BLaER1 treated with 17β-estradiol and CSF1 and Interleukin-3, amounts not matched to agents 10 nM and 100 nM (cell line): ENCODE results near the gene PPP1R11.

Source experiments
- H3K27ac ChIP-seq, 11 experiments: shearing (Covaris generic); formaldehyde crosslinking; 2 replicates each; pipeline ENCODE4 v1.8.1; 2022
- H3K27me3 ChIP-seq, 11 experiments: shearing (Covaris generic); formaldehyde crosslinking; 2 replicates each; pipeline ENCODE4 v1.8.1; 2022
- H3K36me3 ChIP-seq, 11 experiments: shearing (Covaris generic); formaldehyde crosslinking; 2 replicates each; pipeline ENCODE4 v1.8.1; 2022
- H3K4me1 ChIP-seq, 10 experiments: shearing (Covaris generic); formaldehyde crosslinking; 2 replicates each; pipeline ENCODE4 v1.8.1; 2022
- H3K4me2 ChIP-seq, 11 experiments: shearing (Covaris generic); formaldehyde crosslinking; 2 replicates each; pipeline ENCODE4 v1.8.1; 2022
- H3K4me3 ChIP-seq, 10 experiments: shearing (Covaris generic); formaldehyde crosslinking; 2 replicates each; pipeline ENCODE4 v1.8.1; 2022
- H3K9ac ChIP-seq, 11 experiments: shearing (Covaris generic); formaldehyde crosslinking; 2 replicates each; pipeline ENCODE4 v1.8.1; 2022
- H3K9me3 ChIP-seq, 11 experiments: shearing (Covaris generic); formaldehyde crosslinking; replicated peaks in 1 of 11; 2 replicates each; pipeline ENCODE4 v1.8.1; 2022
- H4K20me1 ChIP-seq, 11 experiments: shearing (Covaris generic); formaldehyde crosslinking; 2 replicates each; pipeline ENCODE4 v1.8.1; 2022
- Cebpa-rat ChIP-seq, 11 experiments: shearing (Covaris generic); IDR thresholded peaks; 2 replicates each; pipeline ENCODE4 v1.8.1; 2022

The PPP1R11 gene

DNA sequence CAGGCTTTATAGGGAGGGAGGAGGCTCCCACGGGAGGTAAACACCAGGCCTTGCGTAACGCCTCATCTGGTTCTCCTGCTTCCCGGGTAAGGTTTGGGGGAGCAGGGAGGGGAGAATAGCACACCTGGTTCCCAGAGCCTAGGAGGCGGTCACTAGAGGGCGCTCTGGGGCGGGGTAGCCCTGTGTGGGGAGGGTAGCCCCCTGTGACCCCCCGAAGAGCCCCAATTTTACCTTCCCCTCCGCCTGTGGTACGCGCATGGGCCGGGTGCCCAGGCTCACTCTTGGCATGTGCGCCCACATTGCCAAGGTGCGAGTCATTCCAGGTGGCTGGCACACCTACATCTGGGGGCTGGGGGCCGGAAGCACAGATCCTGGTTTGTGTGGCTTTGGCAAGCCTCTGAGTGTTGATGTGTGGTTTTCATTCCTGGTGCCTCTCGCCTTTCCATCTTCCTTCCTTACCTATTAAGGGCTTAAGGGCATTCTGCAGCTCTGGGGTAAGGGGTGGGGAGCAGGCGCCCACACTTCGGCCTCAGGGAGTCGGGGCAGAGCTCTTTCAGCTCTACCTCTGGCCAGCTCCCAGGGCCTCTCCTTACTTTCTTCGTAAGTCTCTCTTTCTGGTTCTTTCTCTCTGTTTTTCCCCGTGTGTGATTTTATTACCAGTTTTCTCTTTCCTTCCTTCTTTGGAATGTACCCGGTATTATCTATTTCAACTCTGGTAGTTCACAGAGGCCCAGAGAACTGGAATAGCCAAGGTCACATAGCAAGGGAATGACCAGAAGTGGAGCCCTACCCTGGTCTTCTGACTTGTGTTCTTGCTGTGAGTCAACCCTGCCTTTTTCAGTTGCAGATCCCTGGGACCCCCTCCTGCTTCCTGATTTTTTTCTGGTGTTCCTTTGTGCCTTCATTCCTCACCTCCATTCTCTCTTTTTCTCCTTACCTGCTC is 9.1 kb downstream of the PPP1R11 start:
- Histone ChIP-seq H3K4me2 (peak overlapping the region; percentile 61 to 92 (median 84); a peak in 21 of 22 replicates), H3K36me3 (peaks cover 0 to 20% (median 3%) of the 10 kb centered on the region in 11 experiments; a peak in 12 of 22 replicates), H3K9me3 (no peaks in the 10 kb centered on the region), H3K27ac (no peak overlapping the region), H3K4me1 (peaks cover 27 to 40% (median 35%) of the 10 kb centered on the region in 10 experiments), H3K4me3 (peak overlapping the region in 4 of 10 experiments; percentile 44 to 49 (median 46); a peak in 5 of 20 replicates), H4K20me1 (peaks cover 4 to 49% (median 22%) of the 10 kb centered on the region in 11 experiments; a peak in 15 of 22 replicates), H3K9ac (peak overlapping the region in 1 of 11 experiments; percentile 16; a peak in 3 of 22 replicates), H3K27me3 (peaks cover 71 to 87% (median 81%) of the 10 kb centered on the region in 11 experiments)
- peak in 1 of 11 experiments; percentile 22; a peak in 1 of 22 replicates for TF ChIP-seq Cebpa-rat (IDR thresholded peaks at IDR 0.05)

DNA sequence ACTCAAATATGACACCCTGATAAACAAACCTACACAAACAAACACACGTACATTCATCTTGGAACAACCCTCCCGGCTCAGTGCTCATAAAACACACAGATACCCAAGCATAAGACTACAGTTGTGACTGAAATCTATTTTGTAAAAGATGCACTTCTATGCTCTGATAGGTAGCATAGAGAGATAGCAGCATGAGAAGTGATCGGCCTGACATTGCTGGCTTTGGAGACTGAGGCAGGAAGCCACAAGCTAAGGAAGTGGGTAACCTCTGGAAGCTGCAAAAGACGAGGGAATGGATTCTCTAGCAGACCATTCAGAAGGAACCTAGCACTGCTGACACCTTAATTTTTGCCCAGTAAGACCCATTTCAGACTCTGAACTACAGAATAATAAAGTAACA is 10.2 kb downstream of the PPP1R11 start:
- H3K4me3 ChIP-seq: no peak overlapping the region
- H3K4me2 ChIP-seq: peak overlapping the region; percentile 23 to 87 (median 63)
- H3K9me3 ChIP-seq: 0 out of 22 replicates have a peak, but pooled peaks cover 0 to 2% (median 0%) of the 10 kb centered on the region in 11 experiments
- no peak overlapping the region for H3K9ac ChIP-seq
- peaks cover 0 to 37% (median 22%) of the 10 kb centered on the region in 11 experiments; a peak in 15 of 22 replicates for H4K20me1 ChIP-seq
- peaks cover 27 to 40% (median 35%) of the 10 kb centered on the region in 10 experiments for H3K4me1 ChIP-seq
- H3K27ac ChIP-seq: no peak overlapping the region
- no peak for TF ChIP-seq Cebpa-rat (IDR thresholded peaks at IDR 0.05)
- peaks cover 0 to 13% (median 0%) of the 10 kb centered on the region in 11 experiments; a peak in 3 of 22 replicates for H3K36me3 ChIP-seq
- H3K27me3 ChIP-seq: peaks cover 60 to 75% (median 70%) of the 10 kb centered on the region in 11 experiments

GRCh38 chr6:30087876-30088275 is 20.9 kb downstream of the PPP1R11 start:
- Histone ChIP-seq H4K20me1 (no peaks in the 10 kb centered on the region), H3K4me1 (no peaks in the 10 kb centered on the region), H3K27me3 (0 out of 22 replicates have a peak, but pooled peaks cover 0 to 3% (median 0%) of the 10 kb centered on the region in 11 experiments), H3K9me3 (no peaks in the 10 kb centered on the region), H3K36me3 (no peaks in the 10 kb centered on the region), H3K4me3 (no peak overlapping the region), H3K9ac (no peak overlapping the region), H3K4me2 (no peak overlapping the region), H3K27ac (no peak overlapping the region)
- TF ChIP-seq Cebpa-rat (IDR thresholded peaks at IDR 0.05): no peak

DNA sequence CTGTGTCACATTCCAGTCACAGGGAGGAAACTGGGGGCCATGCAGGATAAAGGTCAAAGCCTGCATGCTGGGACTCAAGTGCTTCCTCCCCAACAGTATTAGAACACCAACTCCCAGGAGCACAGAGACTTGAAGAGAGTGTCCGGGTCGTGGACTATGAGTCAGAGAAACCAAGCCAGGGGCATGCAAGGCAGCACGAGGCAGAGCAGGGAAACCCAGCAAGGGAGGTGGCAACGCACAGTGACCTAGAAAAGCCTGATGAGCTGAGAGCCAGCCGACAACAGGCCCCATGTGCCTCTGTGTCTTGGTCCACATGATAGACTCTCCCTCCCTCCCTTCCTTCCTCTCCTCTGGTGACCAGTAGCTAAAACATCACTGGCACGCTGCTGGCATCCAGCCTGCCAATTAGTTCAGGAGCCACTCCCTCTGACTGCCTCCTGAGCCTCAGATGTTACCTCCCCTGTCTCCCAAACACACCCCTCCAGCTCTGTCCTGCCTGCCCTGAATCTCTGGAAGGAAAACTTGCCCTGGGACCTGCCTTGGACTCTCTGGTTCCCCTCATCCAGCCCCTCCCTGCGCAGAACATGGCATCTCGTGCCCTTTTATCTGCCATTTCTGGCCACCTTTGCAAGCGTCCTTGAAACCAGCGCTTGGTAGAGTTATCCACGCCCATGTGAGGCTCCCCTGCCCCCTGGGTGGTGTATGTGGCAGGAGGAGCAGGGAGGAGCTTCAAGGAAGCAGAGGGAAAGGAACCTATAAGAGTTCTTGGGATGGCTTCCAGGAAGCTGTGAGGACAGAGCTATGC is 24.8 kb downstream of the PPP1R11 start:
- H3K9ac ChIP-seq: no peak overlapping the region
- H3K27me3 ChIP-seq: peaks cover 0 to 9% (median 3%) of the 10 kb centered on the region in 11 experiments; a peak in 9 of 22 replicates
- no peak overlapping the region for H3K27ac ChIP-seq
- peaks cover 0 to 4% (median 0%) of the 10 kb centered on the region in 10 experiments; a peak in 1 of 20 replicates for H3K4me1 ChIP-seq
- no peak overlapping the region for H3K4me2 ChIP-seq
- no peaks in the 10 kb centered on the region for H3K9me3 ChIP-seq
- H3K36me3 ChIP-seq: no peaks in the 10 kb centered on the region
- no peak for TF ChIP-seq Cebpa-rat (IDR thresholded peaks at IDR 0.05)
- H3K4me3 ChIP-seq: no peak overlapping the region
- no peaks in the 10 kb centered on the region for H4K20me1 ChIP-seq

GRCh38 chr6:30092852-30093543 is 26.0 kb downstream of the PPP1R11 start:
- TF ChIP-seq Cebpa-rat (IDR thresholded peaks at IDR 0.05): no peak
- H4K20me1 ChIP-seq: no peaks in the 10 kb centered on the region
- H3K27ac ChIP-seq: no peak overlapping the region
- H3K9ac ChIP-seq: no peak overlapping the region
- peaks cover under 1 to 21% (median 15%) of the 10 kb centered on the region in 11 experiments; a peak in 20 of 22 replicates for H3K27me3 ChIP-seq
- H3K36me3 ChIP-seq: no peaks in the 10 kb centered on the region
- no peak overlapping the region for H3K4me3 ChIP-seq
- H3K4me2 ChIP-seq: no peak overlapping the region
- H3K9me3 ChIP-seq: no peaks in the 10 kb centered on the region
- H3K4me1 ChIP-seq: peaks cover 0 to 4% (median 0%) of the 10 kb centered on the region in 10 experiments; a peak in 1 of 20 replicates

DNA sequence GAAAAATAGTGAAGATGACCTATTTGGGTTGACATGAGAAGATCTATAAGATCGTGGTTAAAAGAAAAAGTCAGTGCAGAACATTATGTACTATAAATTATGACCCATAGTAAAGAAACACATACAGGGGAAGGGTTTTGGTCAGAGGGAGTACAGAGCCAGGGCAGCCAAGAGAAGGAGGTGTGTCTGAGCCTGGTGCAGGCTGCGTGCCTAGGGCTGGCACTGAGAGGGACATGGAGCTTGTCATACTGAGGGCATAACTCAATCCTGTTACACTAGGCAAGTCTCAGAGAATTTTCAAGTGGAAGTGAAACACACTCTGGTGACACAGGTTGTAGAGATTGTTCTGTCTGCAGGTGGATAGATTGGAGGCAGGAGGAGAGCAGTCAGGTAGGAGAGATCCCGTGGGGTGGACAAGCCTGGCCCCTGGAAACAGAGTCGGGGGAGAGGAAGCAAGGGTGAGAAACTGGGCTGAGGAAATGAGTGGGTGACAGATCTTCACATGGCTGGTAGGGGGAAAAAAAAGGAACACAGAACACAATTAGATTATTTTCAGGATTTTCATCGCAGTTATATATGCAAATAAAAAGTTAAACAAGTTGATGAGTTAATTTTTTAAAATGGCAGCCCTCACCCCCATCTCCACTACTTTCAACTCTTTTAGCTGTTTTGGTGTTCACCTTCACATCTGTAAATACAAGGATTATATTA is 27.1 kb downstream of the PPP1R11 start:
- peaks cover 10 to 32% (median 26%) of the 10 kb centered on the region in 11 experiments for H3K27me3 ChIP-seq
- H3K9ac ChIP-seq: no peak overlapping the region
- H4K20me1 ChIP-seq: no peaks in the 10 kb centered on the region
- peaks cover 0 to 4% (median 0%) of the 10 kb centered on the region in 10 experiments; a peak in 1 of 20 replicates for H3K4me1 ChIP-seq
- H3K4me3 ChIP-seq: no peak overlapping the region
- H3K4me2 ChIP-seq: no peak overlapping the region
- TF ChIP-seq Cebpa-rat (IDR thresholded peaks at IDR 0.05): no peak
- no peak overlapping the region for H3K27ac ChIP-seq
- no peaks in the 10 kb centered on the region for H3K36me3 ChIP-seq
- no peaks in the 10 kb centered on the region for H3K9me3 ChIP-seq

DNA sequence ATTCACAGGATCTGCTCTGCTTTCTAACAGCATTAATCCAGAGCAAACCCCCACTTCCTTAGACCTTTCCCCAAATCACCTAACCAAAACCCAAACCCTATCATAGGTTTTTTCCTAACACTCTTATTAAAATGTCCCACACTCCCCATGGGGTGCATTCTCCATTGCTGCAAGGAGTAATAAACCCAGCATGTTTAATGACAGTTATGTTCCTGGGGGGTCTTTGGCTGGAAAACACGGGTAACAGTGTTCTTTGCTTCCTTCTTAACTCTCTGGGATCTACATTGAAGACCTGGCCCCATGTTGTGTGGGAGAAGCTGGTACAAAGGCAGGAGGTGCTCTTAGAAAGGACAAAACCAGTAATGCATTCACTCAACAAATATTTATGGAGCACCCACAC is 29.8 kb downstream of the PPP1R11 start:
- no peak overlapping the region for H3K9ac ChIP-seq
- no peak overlapping the region for H3K27ac ChIP-seq
- H3K36me3 ChIP-seq: no peaks in the 10 kb centered on the region
- peaks cover 33 to 60% (median 54%) of the 10 kb centered on the region in 11 experiments for H3K27me3 ChIP-seq
- peaks cover 0 to 10% (median 0%) of the 10 kb centered on the region in 11 experiments; a peak in 1 of 22 replicates for H4K20me1 ChIP-seq
- peaks cover 16 to 21% (median 19%) of the 10 kb centered on the region in 10 experiments for H3K4me1 ChIP-seq
- H3K4me2 ChIP-seq: no peak overlapping the region
- H3K4me3 ChIP-seq: no peak overlapping the region
- TF ChIP-seq Cebpa-rat (IDR thresholded peaks at IDR 0.05): no peak
- no peaks in the 10 kb centered on the region for H3K9me3 ChIP-seq
